Subcutaneous adipose tissue (tissue), 4 donors: Measurements from ENCODE around the gene RARRES1. TPM values are rescaled to one million over a fixed set of nuclear protein-coding genes. Genes with fewer than 3 reads are reported as not detected.

Source experiments
- CTCF ChIP-seq: fragments of 450-650 bp; IDR thresholded peaks from one replicate; pipeline ENCODE4 v1.5.1; 2016; ENCODE audit warnings: low read depth, mild to moderate bottlenecking, control low read depth, antibody characterized with exemption, moderate library complexity
- total RNA-seq, 4 donors: library from RNA; depleted of rRNA; stranded (reverse); fragments of >200 nt; gene quantifications; one replicate each; pipeline ENCODE4 v1.1.0, GENCODE V29; 2016

The RARRES1 gene
- total RNA-seq, 4 donors from 2014 or later: 6.2 to 39.9 (median 8.2) TPM

GRCh38 chr3:158750016-158750415 is 17.8 kb upstream of the RARRES1 start:
- TF ChIP-seq CTCF: no peak

GRCh38 chr3:158749526-158749925 is 17.3 kb upstream of the RARRES1 start:
- TF ChIP-seq CTCF: no peak

- no peak for TF ChIP-seq CTCF
Observed at GRCh38 chr3:158748237-158748828, 16.1 kb upstream of the RARRES1 start.

GRCh38 chr3:158747417-158747816 is 15.2 kb upstream of the RARRES1 start:
- no peak for TF ChIP-seq CTCF

- TF ChIP-seq CTCF: no peak
Observed at GRCh38 chr3:158745551-158745950, 13.3 kb upstream of the RARRES1 start.

- no peak for TF ChIP-seq CTCF
Observed at GRCh38 chr3:158744567-158745288, 12.5 kb upstream of the RARRES1 start.

- TF ChIP-seq CTCF: no peak
Observed at GRCh38 chr3:158743664-158744566, 11.7 kb upstream of the RARRES1 start.
